ENCODE measurements around the gene CAVIN1. TPM values are rescaled to one million over a fixed set of nuclear protein-coding genes. Genes with fewer than 3 reads are reported as not detected.
A peak's percentile ranks its signal among the peaks of the same experiment; 100 is the strongest.

Gene CAVIN1
- total RNA-seq, 4 donors from 2014 or later: 615 to 1,266 (median 897) TPM

GRCh38 chr17:42413464-42414040 is 9.5 kb downstream of the CAVIN1 start:
- Histone ChIP-seq H3K27me3 (no peaks in the 10 kb centered on the region), H3K9me3 (no peaks in the 10 kb centered on the region), H3K4me1 (peaks cover 19 to 100% (median 68%) of the 10 kb centered on the region in 3 donors), H3K36me3 (no peaks in the 10 kb centered on the region), H3K27ac (peak overlapping the region; percentile 52 to 99 (median 86)), H3K4me3 (no peak overlapping the region)
- no peak for ATAC-seq
- TF ChIP-seq POLR2A (IDR thresholded peaks at IDR 0.05): no peak
- no peak for TF ChIP-seq POLR2AphosphoS5 (IDR thresholded peaks at IDR 0.05)
- WGBS, 2 donors (ENCODE audit: low coverage in 1 of 2): no CpG with 5 or more reads among the region's 3 CpGs

DNA sequence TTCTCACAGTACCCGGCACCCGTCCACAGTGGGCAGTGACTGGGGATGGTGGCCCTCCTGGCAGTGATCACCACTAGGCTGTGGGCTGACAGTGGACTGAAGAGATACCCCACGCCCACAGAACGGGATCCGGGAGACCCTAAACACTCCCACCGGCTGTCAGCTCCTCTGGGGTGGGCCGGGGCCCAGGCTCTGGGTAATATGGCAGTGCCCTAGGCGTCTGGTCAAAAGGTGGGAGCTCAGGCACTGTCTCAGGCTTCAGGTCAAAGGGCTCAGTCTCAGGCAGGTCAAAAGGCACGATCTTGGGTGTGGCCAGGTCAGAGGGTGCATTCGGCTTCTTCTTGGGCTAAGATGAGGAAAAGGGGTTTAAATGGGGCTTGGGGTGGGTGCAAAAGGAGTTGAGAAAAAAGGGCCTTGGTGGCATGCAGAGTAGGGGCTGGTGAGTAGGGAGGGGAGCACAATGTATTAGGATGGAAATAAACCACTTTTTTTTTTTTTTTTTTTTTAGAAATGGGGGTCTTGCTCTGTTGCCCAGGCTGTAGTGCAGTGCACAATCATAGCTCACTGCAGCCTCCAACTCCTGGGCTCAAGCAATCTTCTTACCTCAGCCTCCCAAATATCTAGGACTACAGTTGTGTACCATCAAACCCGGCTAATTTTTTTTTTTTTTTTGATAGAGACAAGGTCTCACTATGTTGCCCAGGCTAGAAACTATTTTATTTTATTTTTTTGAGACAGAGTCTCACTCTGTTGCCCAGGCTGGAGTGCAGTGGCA is 11.0 kb downstream of the CAVIN1 start:
- TF ChIP-seq CTCF (IDR thresholded peaks at IDR 0.05) (no peak), POLR2AphosphoS5 (IDR thresholded peaks at IDR 0.05) (no peak), POLR2A (IDR thresholded peaks at IDR 0.05) (no peak), EP300 (IDR thresholded peaks at IDR 0.05) (no peak)
- Histone ChIP-seq H3K4me3 (peak overlapping the region in 1 of 2 donors; percentile 24), H3K27me3 (no peaks in the 10 kb centered on the region), H3K9me3 (no peaks in the 10 kb centered on the region), H3K27ac (peak overlapping the region; percentile 29 to 99 (median 94)), H3K4me1 (peaks cover 24 to 100% (median 75%) of the 10 kb centered on the region in 3 donors), H3K36me3 (no peaks in the 10 kb centered on the region)
- 43% methylated on average over 4 of the region's 11 CpGs; no CpG with 5 or more reads in 1 of the 2 donors for WGBS, 2 donors (ENCODE audit: low coverage in 1 of 2)
- ATAC-seq: no peak

- no peak for TF ChIP-seq EP300 (IDR thresholded peaks at IDR 0.05)
- TF ChIP-seq POLR2A (IDR thresholded peaks at IDR 0.05): no peak
- no peak for TF ChIP-seq POLR2AphosphoS5 (IDR thresholded peaks at IDR 0.05)
- no peak for TF ChIP-seq CTCF (IDR thresholded peaks at IDR 0.05)
- Histone ChIP-seq H3K4me3 (peak overlapping the region in 1 of 2 donors; percentile 24), H3K4me1 (peaks cover 28 to 100% (median 78%) of the 10 kb centered on the region in 3 donors), H3K27me3 (no peaks in the 10 kb centered on the region), H3K36me3 (no peaks in the 10 kb centered on the region), H3K27ac (peak overlapping the region; percentile 83 to 99 (median 94)), H3K9me3 (no peaks in the 10 kb centered on the region)
- no peak for ATAC-seq
- WGBS, 2 donors (ENCODE audit: low coverage in 1 of 2): 22% methylated on average over 4 of the region's 4 CpGs; no CpG with 5 or more reads in 1 of the 2 donors
Measured at GRCh38 chr17:42411361-42411760, 11.7 kb downstream of the CAVIN1 start.

DNA sequence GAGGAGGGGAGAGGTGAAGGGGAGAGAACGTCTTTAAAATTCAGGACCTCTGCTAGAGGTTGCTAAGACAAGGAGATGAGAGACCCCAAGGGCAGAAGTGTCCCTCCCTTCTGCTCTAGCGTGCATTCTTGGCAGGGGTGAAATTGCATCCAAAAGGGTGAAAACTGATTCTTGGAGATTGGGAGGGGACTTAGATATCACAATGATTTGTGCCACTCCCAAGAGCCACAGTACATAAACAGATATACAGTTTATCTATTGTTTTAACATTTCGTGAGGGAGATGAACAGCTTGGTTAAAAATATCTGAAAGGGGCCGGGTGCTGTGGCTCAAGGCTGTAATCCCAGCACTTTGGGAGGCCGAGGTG is 12.8 kb downstream of the CAVIN1 start:
- peaks cover 28 to 100% (median 75%) of the 10 kb centered on the region in 3 donors for H3K4me1 ChIP-seq
- no peak for ATAC-seq

More for the DNA sequence above, 12.8 kb downstream of the CAVIN1 start:
- Histone ChIP-seq H3K4me3 (peak overlapping the region in 1 of 2 donors; percentile 18), H3K36me3 (peaks cover 0 to under 1% of the 10 kb centered on the region in 2 donors), H3K9me3 (no peaks in the 10 kb centered on the region), H3K27ac (peak overlapping the region; percentile 83 to 99 (median 94)), H3K27me3 (no peaks in the 10 kb centered on the region)
- no peak for TF ChIP-seq POLR2AphosphoS5 (IDR thresholded peaks at IDR 0.05)
- TF ChIP-seq EP300 (IDR thresholded peaks at IDR 0.05): no peak
- TF ChIP-seq CTCF (IDR thresholded peaks at IDR 0.05): no peak
- no peak for TF ChIP-seq POLR2A (IDR thresholded peaks at IDR 0.05)
- WGBS, 2 donors (ENCODE audit: low coverage in 1 of 2): 16 to 36% methylated on average over 3 to 5 of the region's 5 CpGs
